AG09319 (cell line): ENCODE results near the gene TMEM54.

Experiments used
- DNase-seq: peaks from one replicate; pipeline ENCODE4 v3.0.0-alpha.2; 2010; ENCODE audit warnings: low read depth; ENCODE audit errors: extremely low read depth
- TF ChIP-seq, protein P1 (sequence below): IDR thresholded peaks from 2 replicates; pipeline ENCODE4 v1.5.1; 2011; ENCODE audit warnings: low read depth, mild to moderate bottlenecking, inconsistent platforms, low read length, moderate library complexity

TMEM54 gene

DNA sequence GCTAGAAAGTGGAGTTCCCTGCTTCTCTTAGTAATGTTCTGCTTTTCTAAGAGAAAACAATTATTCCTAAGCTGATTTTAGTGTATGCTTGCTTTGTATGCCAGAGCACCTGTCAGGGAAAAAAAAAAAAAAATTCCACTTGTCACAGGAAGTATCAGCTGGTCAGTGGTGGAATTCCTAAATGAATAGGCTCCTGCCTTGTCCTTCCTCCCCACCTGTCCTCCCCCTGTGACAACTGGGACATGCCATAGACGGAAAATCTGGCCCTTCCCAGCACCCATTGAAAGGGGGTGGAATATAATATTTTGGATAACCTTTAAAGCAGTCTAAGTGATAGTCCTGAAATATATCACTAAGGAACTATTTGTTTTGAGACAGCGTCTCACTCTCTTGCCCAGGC lies 41.3 kb downstream of the TMEM54 start:
- TF ChIP-seq, protein P1, sequence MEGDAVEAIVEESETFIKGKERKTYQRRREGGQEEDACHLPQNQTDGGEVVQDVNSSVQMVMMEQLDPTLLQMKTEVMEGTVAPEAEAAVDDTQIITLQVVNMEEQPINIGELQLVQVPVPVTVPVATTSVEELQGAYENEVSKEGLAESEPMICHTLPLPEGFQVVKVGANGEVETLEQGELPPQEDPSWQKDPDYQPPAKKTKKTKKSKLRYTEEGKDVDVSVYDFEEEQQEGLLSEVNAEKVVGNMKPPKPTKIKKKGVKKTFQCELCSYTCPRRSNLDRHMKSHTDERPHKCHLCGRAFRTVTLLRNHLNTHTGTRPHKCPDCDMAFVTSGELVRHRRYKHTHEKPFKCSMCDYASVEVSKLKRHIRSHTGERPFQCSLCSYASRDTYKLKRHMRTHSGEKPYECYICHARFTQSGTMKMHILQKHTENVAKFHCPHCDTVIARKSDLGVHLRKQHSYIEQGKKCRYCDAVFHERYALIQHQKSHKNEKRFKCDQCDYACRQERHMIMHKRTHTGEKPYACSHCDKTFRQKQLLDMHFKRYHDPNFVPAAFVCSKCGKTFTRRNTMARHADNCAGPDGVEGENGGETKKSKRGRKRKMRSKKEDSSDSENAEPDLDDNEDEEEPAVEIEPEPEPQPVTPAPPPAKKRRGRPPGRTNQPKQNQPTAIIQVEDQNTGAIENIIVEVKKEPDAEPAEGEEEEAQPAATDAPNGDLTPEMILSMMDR: no peak
- DNase-seq: no peak

DNA sequence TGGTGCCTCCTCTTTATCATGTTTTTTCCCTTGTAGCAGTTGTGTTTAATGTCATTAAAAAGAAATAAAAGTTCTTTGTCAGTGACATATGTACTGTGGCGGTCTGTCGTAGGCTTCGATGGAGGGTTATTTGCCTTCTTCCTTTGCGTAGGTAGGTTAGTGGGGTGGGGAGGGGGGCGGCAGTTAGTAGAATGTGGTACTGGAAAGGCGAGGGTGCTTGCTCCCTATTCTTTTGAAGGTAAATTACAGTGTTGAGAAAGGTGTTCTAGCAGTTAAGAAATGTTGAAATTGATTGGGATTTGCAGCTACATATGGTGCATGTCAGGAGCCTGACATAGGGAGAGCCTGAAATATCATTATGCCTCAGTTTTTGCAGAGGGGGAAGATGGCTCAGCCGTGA lies 42.4 kb downstream of the TMEM54 start:
- DNase-seq: no peak
- TF ChIP-seq, protein P1: no peak

DNA sequence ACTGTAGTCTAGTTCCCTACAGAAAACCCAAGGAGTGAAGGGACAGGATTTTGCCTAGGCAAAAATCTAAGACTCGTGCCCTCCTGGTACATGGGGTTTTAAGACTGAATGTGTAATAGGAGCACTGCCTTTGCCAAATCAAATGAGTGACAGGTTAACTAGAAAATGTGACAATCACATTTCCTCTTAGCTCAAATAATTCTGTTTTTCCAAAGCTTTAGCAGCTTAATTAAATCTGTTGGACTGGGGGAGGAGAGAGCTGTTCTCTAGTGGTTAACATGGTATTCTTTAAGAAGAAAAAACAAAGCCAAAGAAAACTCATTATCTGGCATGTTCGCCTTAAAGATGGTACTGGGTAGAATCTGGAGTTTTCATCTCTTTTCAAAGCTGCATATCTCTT lies 43.1 kb downstream of the TMEM54 start:
- no peak for DNase-seq
- TF ChIP-seq, protein P1: no peak

DNA sequence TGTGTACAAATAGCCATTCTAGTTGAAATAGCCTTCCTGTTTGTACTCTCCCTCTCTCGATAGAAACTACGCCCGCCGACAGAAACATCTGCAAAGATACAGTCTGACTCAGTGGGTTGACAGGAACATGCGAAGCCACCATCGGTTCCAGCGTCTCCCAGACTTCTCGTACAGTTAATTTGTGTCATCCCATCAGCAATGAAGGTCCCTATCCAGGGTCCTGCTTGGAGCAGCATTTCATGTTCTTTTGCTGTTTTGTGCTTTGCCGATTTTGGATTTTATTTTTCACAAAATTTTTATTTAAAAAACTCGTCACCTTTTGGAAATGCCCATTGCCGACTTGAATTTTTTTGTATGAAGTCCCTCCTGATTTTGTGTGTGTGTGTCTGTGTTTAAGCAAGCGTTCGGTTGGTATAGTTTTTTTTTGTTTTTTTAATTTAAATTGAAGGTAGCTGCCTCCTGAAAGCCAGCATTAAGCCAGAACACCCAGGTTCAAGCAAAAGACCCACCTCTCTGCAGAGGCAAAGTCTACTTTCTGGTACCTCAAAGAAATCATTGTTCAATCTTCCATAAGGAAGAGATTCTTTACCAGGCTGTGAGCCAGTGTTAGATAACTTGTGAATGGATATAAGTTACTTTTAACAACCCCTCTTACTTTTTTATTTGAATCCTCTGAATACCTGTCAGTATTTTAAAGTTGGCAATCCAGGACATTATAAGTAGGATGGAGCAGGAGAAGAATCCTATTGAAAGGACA lies 45.1 kb downstream of the TMEM54 start:
- TF ChIP-seq, protein P1: no peak
- DNase-seq: no peak

DNA sequence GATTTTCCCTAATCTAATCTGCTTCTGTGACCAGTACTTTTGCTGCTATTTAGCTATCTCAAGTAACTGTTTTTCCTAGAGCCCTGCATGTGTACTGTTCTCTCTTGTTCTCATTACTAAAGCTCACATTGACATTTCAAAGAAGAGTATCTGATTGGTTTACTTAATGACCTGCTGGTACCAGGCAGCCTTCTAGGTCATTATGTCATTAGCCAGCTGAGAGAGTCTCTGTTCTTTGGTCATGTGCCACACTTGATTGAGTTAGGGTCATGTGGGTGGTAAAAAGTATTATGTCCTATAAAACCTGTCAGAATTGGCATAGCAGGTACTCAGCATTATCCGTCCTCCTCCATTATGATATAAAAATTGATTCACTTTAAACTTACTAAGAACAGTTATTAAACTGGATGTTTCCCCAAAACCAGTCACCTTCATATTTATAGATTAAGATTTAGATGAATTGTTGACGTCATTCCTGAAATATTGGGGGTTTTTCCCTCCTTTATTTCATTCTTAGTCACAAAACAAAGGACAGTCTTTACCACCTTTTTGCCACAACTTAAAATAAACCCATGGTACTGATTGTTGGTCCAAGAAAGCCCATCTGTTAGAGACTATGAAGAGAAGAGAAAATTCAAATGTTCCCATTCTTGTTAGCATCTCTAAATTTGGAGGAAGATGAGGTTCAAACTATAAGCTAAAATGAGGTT lies 52.7 kb downstream of the TMEM54 start:
- no peak for DNase-seq
- TF ChIP-seq, protein P1: no peak
